Stimulated activated CD4-positive, alpha-beta T cell treated with anti-CD3 and anti-CD28 coated beads, Interleukin-2, amount 100 ng/mL, for 4 hours (primary cell): ENCODE data around the gene ASPM.
"Not testable (repeated sequence)": the region's sequence is repeated elsewhere in the genome, so short reads cannot be mapped to it uniquely, and the experiment has no call there.

Experiments
- DNase-seq: peaks from one replicate; pipeline ENCODE4 v3.0.0-alpha.2; 2020; ENCODE audit warnings: low read depth

The ASPM gene

GRCh38 chr1:197143276-197143675, 3.2 kb downstream of the ASPM start:
- no peak for DNase-seq

- DNase-seq, result no peak
Observed at GRCh38 chr1:197141575-197141974, 4.9 kb downstream of the ASPM start.

- DNase-seq, result no peak
Observed at GRCh38 chr1:197140121-197140520, 6.3 kb downstream of the ASPM start.

GRCh38 chr1:197139169-197139568, 7.3 kb downstream of the ASPM start:
- no peak for DNase-seq

GRCh38 chr1:197137322-197137721, 9.1 kb downstream of the ASPM start:
- DNase-seq, result no peak

- no peak for DNase-seq
Observed at GRCh38 chr1:197130677-197131304, 15.7 kb downstream of the ASPM start.

- no peak for DNase-seq
Observed at GRCh38 chr1:197129698-197130097, 16.8 kb downstream of the ASPM start.

GRCh38 chr1:197127246-197127912, 19.1 kb downstream of the ASPM start:
- no peak for DNase-seq

- no peak for DNase-seq
Observed at GRCh38 chr1:197126691-197127090, 19.8 kb downstream of the ASPM start.

GRCh38 chr1:197124376-197124775, 22.1 kb downstream of the ASPM start:
- DNase-seq, result no peak

GRCh38 chr1:197116156-197116555, 30.3 kb downstream of the ASPM start:
- no peak for DNase-seq

GRCh38 chr1:197106869-197107268, 39.6 kb downstream of the ASPM start:
- no peak for DNase-seq

- DNase-seq, result no peak
Observed at GRCh38 chr1:197103300-197103699, 43.2 kb downstream of the ASPM start.

- no peak for DNase-seq
Observed at GRCh38 chr1:197101978-197102377, 44.5 kb downstream of the ASPM start.

GRCh38 chr1:197100677-197101076, 45.8 kb downstream of the ASPM start:
- DNase-seq, result no peak

- DNase-seq, result no peak
Observed at GRCh38 chr1:197099444-197099843, 47.0 kb downstream of the ASPM start.

- not testable (repeated sequence) for DNase-seq
Observed at GRCh38 chr1:197096971-197097370, 49.5 kb downstream of the ASPM start.

- no peak for DNase-seq
Observed at GRCh38 chr1:197096137-197096536, 50.3 kb downstream of the ASPM start.

GRCh38 chr1:197093226-197093885, 53.1 kb downstream of the ASPM start:
- DNase-seq, result no peak

GRCh38 chr1:197092491-197093023, 53.9 kb downstream of the ASPM start:
- no peak for DNase-seq

- no peak for DNase-seq
Observed at GRCh38 chr1:197083474-197083873, 63.0 kb downstream of the ASPM start.

GRCh38 chr1:197081117-197081753, 65.2 kb downstream of the ASPM start:
- no peak for DNase-seq

- no peak for DNase-seq
Observed at GRCh38 chr1:197080323-197080722, 66.1 kb downstream of the ASPM start.
